OCI-M1 (cell line): ENCODE data around the gene HOXA5.

Experiments
- DNase-seq: peaks from one replicate; lab custom pipeline; 2025; lab: John Stamatoyannopoulos, UW

HOXA5 gene

DNA sequence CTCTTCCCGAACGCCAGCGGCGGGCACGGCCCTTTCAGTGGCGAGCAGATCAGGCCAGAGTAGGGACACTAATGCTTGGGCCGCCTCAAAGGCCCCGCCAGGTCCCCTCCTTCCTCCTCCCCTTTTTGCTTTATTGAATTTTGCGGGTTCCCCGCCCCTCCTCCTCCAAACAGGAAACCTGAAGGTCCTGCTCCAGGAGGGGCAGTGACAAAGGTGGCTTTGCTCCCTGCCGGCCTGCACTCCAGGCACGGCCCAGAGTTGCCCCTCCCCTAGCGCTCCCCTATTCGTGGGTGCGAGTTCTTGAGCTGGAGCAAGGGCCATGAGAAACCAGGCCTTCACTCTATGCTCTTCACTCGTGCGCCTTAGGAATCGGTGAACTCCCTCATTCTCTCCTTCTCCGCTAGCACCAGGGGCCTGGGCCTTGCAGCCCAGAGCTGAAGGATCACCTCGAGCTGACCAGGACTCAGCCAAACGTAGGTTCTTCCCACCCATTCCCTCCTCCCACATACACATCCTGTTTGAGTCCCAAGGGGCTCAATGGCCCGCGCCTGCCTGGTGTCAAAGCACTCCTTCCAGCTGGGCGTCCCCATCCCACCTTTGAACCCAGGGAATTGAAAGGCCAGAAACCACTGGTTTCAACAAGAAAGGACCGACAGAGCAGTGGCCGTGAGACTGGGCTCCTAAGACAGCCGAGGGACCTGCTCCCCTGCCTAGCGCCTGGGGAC lies 4.7 kb upstream of the HOXA5 start:
- DNase-seq: no peak

DNA sequence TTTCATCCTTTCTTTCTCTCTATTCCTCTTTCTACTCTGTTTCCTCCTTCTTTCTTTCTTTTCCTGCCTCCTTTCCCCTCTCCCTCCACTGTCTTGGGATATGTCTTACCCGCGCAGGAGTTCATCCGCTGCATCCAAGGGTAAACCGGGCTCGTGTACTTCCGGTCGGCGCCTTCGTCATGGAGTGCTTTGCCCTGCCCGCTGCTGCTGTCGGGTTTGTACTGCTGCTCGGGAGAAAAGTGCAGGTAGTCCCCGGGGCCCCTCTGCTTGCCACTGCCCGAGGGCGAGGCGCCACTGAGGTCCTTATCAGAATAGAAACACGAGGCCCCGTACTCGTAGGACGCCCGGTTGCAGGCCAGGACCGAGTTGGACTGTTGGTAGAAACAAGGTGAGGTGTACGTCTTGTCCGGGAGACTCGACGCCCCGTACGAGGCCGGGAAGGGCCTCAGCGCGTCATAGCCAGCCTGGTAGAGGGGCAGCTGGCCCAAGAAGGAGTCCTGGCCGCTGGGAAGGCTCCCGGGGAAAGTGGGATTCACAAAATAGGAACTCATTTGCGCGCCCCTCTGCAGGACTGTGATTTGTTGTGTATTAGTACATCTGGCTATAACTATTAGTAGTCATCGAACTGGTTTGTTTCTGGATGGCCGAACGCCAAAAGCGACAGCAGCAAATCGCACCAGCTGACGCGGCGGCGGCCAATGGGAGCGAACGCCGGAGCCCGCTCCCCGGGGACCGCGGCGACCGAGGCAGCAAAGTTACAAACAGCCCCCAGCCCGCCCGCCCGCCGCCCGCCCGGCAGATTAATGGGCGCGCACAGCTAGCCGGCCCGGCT lies 3.9 kb upstream of the HOXA5 start, which contains the start of gene HOXA6:
Gene HOXA6, minus strand, starts transcription at position 576 of the 832 bp plus-strand sequence. Its CDS starts 25 bp downstream, at position 551.
- DNase-seq: no peak

DNA sequence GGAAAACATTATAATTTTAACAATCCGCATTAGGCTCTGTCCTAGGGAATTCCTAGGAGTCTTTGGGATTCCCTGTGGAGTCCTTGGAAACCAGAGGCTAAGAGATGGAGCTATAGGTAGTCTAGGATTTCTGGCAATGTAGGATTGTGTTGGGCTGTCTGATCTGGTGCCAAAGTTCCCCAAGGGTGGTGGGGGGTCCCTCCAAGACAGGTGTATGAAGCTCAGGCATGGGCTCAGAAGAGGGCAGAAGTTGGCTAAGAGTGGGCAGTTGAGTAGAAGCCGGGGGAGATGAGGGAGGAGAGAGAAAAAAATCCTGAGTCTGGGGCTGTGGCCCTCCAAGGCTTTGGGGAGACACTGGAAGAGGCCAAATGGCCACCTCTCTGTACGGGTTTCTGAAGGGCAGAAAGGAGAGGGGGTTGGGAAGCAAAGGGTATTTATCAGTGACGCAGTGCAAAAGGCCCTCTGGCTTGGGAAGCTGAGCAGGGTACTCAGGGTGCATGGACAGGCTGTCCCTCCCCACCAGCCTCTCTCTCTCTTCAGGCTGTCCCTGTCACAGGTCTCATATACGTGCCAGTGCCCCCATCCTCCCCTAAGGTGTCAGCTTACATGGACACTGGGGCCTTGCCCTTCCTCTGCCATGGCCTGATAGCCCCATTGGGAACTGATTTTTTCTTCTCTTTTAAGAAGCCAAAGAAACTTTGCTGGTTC lies 3.2 kb upstream of the HOXA5 start:
- no peak for DNase-seq

DNA sequence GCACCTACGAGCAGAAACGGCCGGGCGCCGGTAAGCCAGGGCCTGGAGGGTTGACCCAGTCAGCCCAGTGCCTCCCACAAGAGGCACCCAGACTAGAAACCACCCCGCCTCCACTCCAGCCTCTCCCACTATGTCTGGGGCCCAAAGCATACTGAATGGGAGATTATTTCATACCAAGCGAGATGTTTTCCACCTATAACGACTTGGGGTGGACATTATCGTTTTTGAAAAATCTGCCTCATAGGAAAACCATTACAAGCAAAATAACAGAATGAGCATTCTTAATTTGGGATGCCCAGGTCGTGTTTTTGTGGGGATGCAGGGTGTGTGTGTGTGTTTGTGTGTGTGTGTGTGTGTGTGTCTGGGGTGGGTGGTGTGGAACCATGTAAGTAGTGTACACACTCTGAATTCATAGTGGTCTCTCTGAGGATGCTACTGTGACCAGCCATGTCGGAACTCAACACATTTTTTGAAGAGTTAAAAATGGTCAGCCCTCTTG lies 2.5 kb upstream of the HOXA5 start:
- no peak for DNase-seq

DNA sequence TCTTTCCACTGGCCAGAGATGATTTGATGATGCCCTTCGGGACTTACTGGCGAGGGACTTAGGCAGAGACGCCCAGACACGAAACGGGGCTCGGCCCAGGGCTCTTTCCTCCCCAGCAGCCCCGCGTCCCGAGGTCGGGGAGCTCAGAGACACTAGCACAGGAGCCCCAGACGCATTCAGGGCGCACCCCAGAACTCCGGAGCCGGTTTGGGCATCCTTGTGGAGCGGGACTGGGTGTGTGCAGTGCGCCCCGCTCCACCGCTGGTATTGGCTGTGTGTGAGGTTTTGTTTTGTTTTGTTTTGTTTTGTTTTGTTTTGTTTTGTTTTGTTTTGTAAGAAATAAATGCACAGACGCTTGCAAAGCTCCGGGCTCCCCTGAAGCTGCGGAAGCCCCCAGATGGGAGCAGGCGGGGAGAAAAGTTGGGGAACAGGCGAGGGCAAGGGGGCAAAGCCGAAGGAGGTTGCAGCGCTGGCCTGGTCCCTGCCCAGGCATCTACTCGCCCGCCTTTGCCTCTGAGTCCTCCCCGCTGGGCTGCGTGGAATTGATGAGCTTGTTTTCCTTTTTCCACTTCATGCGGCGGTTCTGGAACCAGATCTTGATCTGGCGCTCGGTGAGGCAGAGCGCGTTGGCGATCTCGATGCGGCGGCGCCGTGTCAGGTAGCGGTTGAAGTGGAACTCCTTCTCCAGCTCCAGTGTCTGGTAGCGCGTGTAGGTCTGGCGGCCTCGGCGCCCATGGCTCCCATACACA lies 1.9 kb upstream of the HOXA5 start:
- no peak for DNase-seq

DNA sequence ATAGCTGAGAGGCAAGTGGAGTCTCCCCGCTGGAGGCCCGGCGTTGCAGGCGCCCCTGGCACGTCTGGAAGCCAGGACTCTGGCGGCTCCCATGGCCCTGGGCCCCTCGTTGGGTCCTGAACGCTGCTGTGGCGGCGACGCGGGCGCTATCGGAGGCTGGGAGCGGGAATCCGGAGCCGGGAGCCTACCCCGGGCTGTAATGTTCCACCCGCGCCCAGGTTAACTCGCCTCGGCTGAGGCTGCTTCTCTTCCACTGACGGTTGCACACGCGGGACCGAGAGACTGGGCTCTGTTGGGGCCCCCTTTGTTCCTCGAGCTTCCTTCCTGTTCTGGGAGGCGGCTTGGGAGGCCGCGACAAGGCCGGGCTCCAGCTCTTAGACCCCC lies 1.3 kb upstream of the HOXA5 start:
- no peak for DNase-seq

DNA sequence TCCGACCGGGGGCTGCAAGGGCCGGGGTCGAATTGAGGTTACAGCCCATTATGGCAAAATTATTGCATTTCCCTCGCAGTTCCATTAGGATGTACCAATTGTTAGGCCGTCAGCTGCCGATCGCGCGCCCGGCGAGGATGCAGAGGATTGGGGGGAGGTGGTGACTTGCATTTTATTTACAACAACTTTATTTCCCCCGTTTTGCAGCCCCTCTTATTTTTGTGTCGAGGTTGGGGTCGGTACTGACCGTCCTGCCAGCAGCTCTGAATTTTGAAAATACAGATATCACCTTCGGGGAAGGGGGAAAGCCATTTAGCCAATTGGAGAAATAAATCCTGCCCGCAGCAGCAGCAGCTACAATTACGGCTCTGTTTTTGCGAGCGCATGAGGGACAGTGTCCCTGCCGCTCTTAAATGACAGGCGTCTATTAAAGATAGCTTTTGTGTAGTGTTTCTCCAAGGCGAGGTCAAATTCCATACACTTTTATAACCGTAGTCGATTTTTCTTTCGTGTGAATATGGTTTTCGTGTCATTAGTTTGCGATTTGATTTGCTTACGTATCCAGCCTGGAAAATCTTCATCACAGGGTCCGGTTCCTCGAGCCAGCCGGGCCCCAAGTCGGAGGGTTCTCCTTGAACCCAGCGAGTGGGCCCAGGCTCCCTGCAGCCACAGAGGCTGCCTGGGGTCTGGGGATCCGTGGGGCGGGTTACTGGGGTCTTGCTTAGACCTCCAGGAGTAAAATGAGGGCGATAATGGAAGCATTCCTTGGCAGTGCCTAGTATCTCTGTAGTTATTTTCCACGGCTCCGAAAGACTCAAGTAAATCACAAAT lies 684 bp upstream of the HOXA5 start:
- no peak for DNase-seq

DNA sequence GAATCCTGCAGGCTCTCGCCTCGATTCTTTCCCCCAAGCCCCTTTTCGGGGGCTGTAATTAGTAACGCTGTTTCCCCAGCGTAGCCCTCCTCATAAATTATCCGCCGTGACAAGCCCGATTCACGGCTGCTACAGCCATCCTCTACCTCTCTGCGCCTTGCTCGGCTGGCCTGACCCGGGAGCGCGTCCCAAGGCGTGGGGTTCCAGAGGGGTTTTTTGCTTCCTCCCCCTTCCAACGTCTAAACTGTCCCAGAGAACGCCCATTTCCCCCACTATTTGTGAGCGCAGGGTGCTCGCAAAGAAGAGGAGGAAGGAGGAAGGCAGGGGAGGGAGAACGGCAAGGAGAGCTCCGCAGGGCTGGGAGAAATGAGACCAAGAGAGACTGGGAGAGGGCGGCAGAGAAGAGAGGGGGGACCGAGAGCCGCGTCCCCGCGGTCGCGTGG lies 880 bp downstream of the HOXA5 start:
- no peak for DNase-seq

DNA sequence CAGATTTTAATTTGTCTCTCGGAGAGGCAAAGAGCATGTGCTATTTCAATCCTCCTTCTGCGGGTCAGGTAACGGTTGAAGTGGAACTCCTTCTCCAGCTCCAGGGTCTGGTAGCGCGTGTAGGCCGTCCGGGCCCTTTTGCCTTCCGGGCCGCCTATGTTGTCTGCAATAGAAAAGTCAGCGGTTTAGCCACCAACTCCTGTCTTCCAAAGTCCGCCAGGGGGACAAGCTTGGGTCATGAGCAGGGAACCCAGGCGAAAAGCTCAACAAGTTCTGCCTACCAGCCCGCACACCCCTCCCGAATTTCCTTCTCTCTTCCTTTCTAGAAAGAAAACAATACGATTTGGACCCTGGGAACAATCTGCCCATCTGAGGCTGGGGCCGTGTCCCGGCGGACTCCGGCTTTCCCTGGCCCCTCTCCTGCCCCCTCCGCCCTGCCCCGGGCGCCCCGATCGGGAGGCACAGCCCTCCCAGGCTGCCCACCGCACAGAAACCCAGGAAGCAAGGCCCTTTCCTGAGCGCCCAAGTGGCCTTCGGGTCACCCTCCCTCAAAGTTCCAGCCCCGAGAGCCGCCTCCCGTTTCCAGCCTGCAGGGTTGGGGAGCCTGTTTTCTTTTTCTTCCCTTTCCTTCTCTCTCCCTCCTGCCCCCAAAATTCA lies 1.4 kb downstream of the HOXA5 start:
- DNase-seq: no peak

DNA sequence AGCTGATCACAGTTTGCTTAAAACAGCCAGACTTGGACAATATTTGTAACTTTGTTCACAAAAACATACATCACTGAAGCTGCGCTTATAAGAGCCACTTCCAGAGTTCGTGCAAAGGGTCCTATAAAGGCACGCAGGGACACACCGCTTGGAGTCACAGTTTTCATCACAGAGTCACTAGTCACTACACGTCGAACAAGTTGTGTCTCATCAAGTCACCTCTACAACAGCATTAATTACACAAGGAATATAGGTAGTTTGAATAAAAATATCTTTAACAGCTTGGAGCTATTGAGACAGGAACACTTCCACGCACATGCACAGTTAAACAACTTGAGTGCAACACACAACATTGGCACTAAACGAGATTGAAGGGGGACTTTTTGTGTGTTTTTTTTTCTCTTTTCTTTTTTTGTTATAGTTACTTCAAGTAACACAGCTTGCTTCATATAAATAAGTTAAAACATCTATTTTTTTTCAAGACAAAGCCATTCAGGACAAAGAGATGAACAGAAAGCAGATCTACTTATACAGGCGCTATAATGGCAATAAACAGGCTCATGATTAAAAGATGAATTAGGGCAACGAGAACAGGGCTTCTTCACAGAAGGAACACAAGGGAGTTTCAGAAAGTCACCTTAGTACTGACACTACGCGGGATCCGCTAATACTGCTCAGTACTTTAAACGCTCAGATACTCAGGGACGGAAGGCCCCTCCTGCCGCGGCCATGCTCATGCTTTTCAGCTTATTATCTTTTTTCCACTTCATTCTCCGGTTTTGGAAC lies 2.2 kb downstream of the HOXA5 start:
- DNase-seq: no peak

DNA sequence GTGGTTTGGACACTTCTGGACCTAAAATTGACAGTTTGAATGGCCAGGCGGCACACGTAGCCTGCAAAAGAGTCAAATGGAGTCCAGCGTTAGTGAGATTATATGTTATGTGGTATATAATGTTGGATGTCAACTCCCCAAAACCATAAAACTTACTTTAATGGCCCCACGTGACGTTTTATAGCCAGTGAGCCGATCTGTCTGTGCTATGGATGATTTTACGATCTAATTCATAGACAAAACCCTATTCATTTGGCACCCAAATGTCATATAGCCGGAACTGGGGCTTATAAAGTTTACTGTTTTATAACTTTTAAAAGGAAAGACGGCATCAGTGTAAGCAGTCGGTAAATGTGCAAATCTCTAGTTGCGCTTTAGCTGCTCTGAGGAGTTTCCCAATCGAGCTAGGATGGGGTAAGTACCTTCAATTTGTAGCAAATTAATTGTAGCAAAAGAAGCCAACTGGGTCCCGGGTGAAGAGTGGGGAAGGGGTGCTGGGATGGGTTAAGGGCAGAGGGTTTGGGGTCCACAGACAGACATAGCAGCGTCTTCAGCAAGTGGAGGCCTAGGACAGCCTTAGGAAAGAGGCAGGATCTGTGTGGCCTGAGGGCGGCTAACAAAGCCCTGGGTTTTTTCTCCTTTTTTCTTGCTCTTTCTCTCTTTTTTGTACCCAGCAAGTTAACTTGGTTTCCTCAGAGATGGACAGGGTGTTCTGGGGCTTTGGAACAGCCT lies 3.2 kb downstream of the HOXA5 start:
- no peak for DNase-seq

DNA sequence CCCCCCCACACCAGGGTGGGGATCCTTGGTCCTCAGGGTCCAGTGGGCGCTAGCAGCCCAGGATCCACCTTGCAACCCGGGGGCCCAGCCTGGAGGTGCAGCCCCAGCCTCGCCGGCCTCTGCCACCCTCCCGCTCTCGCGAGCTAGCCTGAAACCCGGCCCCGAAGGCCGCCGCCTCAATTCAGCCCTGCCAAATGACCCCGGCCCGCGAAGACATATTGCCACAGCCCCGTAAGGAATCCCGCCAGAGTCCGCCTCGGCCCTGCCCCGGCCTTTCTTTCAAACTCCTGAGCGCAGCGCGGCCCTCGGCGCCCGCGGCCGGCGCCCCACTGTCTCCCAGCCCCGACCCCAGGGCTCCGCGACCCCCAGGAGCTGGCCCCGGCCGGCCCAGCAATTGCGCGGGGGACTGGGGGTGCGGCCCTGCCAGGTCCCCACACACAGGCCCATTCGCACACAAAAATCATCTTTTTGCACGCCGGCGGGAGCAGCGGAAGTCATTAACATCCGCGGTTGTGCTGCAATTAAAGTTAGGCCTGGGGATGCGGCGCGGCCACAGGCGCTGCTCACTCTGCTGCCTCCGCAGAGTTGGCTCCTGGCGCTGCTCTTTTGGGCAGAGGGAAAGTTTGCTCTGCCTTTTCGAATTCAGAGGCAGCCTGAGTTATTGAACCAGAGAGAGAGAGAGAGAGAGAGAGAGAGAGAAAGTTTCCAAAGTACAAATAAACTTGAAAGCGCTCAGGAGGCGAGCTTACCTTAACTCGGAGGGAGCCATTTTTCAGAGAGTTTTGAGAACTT lies 4.0 kb downstream of the HOXA5 start:
- no peak for DNase-seq

DNA sequence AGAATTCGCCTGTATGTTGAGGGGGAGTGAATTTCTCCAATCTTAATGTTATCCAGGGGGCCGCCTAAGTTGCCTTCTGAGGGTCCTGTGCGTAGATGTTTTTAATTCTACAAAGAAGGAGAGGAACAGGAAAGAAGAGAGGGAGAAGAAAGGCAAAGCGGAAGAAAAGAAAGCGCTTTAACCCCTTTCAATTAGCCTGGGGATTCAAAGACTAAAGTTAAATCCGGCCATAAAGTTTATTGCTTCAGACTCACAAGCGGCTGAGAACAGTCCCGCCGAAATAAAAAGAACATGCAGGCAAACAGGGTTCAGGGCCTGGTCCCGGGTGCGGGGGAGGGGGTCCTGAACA lies 4.5 kb downstream of the HOXA5 start:
- no peak for DNase-seq

DNA sequence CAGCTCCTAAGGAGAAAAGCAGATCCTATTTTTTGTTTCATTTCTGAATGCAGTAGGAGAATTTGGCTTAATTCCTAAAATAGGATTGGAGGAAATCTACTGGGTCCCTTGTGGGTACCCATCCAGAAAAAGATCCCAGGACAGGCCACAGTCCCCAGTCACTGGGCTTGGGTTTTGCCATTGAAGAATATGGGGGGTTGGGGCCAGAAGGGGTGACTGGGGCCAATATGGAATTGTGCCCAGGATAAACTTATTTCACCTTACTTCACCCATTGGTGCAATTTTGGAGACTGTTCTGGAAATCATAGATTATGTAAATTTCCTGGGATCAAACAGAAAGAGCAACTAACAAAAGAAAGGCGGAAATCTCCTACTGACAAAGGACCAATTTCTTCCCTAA lies 5.0 kb downstream of the HOXA5 start:
- no peak for DNase-seq

DNA sequence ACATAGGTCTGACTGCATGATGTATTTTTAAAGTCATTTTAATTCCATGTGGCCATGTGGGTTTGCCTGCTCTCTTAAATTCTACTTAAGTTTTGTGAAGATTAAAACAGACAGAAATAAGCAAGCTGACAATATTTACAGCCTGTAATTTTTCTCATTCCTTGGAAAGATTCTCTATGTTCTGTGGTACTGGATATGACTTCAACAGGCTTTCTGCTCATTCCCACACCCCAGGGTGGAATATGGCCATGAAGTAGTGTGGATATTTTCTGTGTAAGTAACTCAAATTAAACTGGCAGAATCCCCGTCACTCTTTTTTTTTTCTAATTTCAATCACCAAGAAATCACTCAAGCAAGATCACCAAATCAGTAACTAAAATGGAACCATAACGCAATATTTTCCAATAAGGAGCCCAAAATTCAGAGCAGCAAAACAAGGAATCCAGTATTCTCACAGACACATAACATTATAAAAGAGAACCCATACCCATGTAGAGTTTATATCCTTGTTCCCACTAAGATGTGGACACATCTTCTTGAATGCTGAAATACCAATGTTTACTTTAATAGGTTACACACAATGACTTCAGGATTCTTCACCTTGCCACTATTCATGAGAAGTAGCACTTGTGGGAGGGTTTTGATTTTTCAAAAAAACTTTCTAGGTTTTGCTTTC lies 5.7 kb downstream of the HOXA5 start:
- DNase-seq: no peak

DNA sequence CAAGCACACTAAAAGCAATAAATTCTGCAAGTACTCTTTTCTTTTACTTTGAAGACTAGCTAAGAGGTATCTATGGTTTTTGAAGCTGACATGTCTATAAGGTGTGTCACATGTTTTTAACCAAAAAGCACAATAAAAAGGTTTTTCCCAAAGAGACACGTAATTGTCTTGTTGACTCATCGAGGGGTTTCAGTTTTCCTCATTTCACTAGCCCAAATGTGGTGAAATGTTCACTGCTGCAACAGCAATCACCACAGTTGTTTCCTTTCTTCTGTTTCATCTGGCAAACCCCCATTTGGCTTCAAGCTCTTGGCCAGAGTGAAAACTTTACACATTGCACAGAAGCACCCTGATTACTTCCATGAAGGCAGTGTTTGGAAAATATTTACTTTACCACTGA lies 9.1 kb downstream of the HOXA5 start:
- DNase-seq: peak; percentile 9

DNA sequence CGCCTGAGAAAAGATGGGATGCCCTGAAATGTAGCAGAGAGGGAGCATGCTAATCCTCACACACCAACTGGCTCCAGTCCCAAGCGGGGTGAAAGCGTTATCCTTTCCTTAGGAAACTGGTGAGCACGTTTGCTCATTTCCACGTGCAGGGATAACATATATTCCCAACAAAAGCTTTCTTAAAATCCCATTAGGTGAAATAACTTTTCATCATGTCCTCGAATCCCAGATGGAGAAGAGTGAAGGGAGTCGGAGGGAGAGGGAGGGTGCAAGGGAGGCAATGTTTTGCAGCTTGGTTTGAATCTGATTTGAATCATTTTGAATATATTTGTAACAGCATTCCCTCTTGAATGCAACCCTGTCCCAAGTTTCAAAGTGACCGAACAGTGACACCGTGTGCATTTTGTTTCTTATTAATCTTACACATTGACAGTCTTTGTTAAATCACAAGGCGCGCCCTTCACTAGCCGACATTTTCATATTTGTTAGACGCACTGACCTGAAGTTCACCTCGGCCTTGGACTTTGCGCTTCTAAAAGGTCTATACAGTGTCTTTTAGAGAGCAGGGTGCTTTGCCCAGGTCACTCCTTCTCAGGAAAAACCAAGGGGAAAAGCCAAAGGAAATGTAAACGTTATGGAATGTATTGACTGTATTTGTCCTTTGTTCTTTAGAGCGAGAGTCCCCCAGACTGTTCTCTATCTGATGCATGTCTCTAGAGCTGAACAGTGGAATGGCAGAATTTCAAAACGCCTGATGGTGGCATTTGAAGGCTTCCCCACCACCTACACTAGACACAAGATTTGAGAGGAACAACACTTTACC lies 9.9 kb downstream of the HOXA5 start:
- DNase-seq: no peak
